Uterus (tissue), 2 donors: Measurements from ENCODE around the gene RGS1.

ENCODE experiments used
- POLR2A ChIP-seq, 2 donors: fragments of 450-650 bp; IDR thresholded peaks; one replicate each; pipeline ENCODE4 v1.6.1; 2016; ENCODE audit warnings: antibody characterized with exemption in 2 of 2, mild to moderate bottlenecking in 1 of 2, moderate library complexity in 1 of 2
- TF ChIP-seq, protein P1 (sequence below), 4 experiments: fragments of 200-600 bp in 2 of 4; fragments of 450-650 bp in 2 of 4; sonication (generic) in 2 of 4; IDR thresholded peaks; one replicate each; pipeline ENCODE4 v1.5.1; 2016 to 2019; ENCODE audit warnings: antibody characterized with exemption in 4 of 4, mild to moderate bottlenecking in 2 of 4, moderate library complexity in 1 of 4

DNA sequence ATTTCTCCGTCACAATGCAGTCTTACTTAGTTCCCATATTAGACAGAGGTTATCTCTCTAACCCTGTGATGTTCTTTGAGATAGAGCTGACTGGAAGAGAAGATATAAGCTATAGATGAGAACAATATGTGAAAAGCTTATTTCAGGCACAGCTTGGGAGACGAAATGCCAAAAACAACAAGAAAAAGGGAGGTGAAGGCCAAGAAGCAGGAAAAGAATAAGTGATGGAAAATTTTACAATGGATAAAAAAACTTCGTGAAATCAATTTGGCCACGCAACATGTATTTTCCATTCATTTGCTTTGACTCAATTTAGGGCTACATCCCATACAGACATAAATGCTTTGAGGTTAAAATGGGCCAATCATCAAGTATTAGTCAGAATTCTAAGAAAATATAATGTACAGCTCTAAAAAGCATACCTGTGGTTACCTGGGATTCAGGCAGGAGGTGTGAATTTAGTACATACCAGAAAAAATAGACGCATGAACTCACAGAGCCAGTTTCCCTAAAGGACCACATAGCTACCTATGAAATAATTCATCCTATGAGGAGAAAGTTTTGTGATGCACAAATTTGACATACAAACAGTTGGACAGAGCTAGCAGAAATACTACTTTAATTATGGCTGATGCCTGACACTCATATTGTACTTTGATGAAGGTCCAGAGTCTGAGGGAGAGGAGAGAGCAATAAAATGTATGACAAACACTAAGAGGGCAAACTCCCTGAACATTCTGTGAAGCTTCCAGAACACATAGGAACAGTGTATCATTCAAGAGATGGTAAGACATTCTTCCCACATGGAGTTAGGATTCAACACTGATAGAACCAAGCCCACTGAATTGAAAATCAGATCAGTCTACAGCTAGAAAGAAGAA is 12.1 kb downstream of the RGS1 start:
- no peak for TF ChIP-seq POLR2A (IDR thresholded peaks at IDR 0.05)
- TF ChIP-seq, protein P1, sequence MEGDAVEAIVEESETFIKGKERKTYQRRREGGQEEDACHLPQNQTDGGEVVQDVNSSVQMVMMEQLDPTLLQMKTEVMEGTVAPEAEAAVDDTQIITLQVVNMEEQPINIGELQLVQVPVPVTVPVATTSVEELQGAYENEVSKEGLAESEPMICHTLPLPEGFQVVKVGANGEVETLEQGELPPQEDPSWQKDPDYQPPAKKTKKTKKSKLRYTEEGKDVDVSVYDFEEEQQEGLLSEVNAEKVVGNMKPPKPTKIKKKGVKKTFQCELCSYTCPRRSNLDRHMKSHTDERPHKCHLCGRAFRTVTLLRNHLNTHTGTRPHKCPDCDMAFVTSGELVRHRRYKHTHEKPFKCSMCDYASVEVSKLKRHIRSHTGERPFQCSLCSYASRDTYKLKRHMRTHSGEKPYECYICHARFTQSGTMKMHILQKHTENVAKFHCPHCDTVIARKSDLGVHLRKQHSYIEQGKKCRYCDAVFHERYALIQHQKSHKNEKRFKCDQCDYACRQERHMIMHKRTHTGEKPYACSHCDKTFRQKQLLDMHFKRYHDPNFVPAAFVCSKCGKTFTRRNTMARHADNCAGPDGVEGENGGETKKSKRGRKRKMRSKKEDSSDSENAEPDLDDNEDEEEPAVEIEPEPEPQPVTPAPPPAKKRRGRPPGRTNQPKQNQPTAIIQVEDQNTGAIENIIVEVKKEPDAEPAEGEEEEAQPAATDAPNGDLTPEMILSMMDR (IDR thresholded peaks at IDR 0.05), result no peak
